Fibroblast of lung (primary cell): ENCODE results near the gene HECTD4.

Experiments
- CTCF ChIP-seq, 2 donors: IDR thresholded peaks in 1 of 2; conservative IDR thresholded peaks in 1 of 2; 1 replicate in 1 of 2; 2 replicates in 1 of 2; pipeline ENCODE4 v1.5.1; 2011 to 2012; ENCODE audit warnings: low read length in 2 of 2, control low read depth in 1 of 2, inconsistent platforms in 1 of 2, low read depth in 1 of 2, mild to moderate bottlenecking in 1 of 2
- EZH2 ChIP-seq: IDR thresholded peaks from 2 replicates; pipeline ENCODE4 v1.5.1; 2012; ENCODE audit warnings: low read length, control low read depth, mild to moderate bottlenecking; ENCODE audit errors: missing control alignments

- TF ChIP-seq EZH2 = no peak
- TF ChIP-seq CTCF (conservative IDR thresholded peaks at IDR 0.05 in 1 of 2, IDR thresholded peaks at IDR 0.05 in 1 of 2; ENCODE audit: low read depth in 1 of 2, low read length in 2 of 2) = no peak
Observed at GRCh38 chr12:112161711-112162110, 220.5 kb downstream of the HECTD4 start.
